Forelimb muscle (tissue), 1 donor: Measurements from ENCODE around the gene PRKAR1B. TPM values are rescaled to one million over a fixed set of nuclear protein-coding genes. Genes with fewer than 3 reads are reported as not detected.

ENCODE experiments used
- DNase-seq: peaks from one replicate; pipeline ENCODE4 v3.0.0-alpha.2; 2013; ENCODE audit warnings: low read depth
- polyA plus RNA-seq: library from polyadenylated mRNA; unstranded; fragments of 120-200 nt; gene quantifications from one replicate; pipeline ENCODE4 v1.2.1, GENCODE V29; 2013; ENCODE audit not compliant: insufficient read length

Gene PRKAR1B
- polyA plus RNA-seq, 1 donor, result 28.8 TPM

DNA sequence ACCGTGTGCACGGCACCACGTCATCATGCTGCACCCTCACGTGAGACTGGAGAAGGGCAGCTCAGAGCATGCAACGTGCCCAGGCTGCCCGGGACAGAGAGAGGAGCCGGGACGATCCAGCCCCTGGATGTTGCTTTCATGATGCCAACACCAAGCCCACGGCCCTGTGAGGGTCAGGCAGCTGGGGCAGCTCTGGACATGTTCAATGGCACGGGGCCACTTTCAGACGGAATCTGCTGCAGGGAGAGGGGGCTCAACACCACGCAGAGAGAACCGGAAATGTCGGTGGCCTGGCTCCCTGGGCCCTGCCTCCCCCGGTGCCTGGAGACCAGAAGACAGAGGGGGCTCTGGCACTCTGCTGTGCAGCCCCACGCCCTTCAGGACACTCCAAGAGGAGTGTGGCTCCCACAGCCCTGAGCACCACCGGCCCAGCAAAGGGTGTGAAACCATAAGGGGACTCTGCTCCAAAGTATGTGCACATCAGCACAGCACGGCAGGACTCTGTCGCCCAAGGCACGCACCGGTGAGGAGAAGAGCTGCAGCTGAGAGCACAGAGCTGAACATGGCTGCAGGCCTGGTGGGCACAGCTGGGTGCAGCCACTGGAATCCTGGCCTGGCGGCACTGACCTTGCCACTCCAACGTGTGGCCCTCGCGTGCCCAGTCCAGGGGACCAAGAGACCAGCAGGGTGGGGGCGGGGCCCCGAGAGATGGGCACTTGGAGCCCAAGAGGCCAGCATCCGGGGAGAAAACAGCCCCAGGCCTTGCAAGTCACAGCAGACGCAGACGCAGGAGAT is 137.1 kb downstream of the PRKAR1B start:
- no peak for DNase-seq

DNA sequence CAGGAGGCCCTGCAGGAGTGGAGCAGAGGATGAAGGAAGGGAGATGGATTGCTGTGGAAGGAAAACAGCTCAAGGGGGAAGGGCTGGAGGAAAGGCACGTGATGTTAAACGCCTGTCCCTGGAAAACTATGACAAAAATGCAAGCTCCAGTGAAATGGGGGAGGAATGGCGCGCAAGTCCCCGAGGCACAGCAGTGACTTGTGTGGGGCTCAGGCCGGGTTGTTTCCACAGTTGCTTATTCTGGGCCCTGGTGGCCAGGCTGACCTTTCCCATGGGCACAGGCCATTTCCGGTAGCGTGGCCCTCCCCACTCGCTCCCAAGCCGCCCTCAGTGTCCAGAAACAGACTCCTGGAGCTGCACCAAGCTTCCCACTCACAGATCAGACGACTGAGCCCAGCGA is 139.3 kb downstream of the PRKAR1B start:
- no peak for DNase-seq

DNA sequence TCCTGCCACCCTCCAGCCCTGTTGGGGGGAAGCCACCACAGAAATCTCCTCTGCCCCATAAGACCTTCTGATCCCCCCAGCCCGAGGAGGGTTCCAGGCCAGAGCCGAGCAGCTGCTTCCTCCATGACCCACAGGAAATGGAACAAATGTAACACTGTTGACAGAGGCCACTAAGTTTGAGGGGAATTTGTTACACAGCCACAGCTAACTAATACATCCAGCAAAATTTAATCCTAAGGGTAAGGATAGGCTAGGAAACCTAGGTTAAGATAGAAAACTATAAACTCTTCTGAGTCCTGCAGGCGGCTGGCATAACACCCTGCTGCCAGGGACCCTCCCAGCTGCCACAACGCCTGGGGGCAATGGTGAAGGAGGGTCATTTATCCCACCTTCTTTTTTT is 140.6 kb downstream of the PRKAR1B start:
- DNase-seq, result no peak

DNA sequence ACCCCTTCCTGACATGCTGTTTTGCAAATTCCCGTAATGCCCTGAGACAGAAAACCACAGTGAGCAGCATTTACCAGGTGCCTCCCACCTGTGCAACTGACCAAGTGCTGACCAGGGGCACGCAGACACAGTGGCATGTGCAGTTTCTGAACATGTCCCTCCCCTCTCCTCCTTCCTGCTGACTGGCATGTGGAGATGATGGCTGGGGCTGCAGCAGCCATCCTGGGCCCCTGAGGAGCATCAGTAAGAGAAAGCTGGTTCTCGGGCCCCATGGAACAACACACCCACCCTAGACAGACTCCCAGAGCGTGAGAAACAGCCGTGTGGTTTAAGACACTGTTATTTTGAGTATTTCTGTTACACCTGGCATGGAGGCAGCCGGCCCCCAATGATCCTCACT is 141.2 kb downstream of the PRKAR1B start:
- no peak for DNase-seq

DNA sequence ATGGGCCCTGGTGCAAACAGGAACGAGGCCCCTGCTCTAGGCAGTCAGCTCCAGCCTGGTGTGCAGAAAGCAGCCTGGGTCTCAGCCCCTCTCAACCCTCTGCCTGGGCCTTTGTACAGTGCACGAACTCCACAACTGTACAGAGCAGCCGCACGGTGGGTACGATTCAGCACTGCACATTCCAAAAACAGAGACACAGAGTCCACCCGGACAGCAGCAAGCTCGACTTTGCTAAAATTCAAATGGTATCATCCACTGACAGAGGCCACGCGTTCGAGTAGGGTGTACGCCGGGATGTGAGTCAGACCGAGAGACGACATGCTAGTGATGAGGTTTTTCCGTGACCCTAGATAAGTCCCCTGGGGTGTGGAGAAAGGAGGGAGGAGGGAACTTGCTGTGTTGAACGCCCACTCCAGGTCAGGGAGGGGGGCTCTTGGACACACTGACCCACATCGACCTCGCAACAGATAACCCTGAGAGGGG is 141.8 kb downstream of the PRKAR1B start:
- DNase-seq, result no peak

DNA sequence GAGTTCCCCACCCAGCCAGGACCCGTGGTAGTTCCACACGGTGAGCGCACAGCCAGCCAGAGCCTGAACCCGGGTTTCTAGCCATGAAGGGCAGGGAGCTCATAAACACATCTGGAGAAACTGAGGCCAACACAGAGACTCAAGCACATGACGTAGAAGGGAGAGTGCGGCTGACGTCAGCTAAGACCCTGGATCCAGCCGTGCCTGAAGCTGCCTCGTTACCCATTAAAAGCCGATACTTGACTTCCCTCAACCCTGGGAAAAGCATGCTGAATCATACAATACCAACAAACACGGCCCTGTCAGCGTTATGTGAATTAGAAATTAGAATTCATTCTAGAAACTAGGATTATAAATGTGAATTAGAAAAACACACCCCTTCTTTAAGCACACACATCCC is 142.3 kb downstream of the PRKAR1B start:
- no peak for DNase-seq

DNA sequence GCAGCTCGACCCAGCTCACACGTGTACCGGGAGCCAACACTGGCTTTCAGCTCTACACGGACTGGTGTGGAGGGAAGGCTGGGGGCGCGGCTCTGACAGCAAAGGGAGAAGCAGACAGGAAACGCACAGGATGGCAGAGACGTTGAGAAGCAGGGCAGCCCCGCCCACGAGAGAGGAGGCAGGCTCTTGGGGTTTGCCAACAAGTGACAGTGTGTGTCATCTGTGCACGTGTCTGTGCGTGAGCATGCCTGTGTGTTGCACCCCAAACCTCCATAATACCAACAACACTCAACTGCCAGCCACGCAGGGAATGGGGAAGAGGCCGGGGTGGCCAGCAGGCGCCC is 143.0 kb downstream of the PRKAR1B start:
- DNase-seq, result no peak

DNA sequence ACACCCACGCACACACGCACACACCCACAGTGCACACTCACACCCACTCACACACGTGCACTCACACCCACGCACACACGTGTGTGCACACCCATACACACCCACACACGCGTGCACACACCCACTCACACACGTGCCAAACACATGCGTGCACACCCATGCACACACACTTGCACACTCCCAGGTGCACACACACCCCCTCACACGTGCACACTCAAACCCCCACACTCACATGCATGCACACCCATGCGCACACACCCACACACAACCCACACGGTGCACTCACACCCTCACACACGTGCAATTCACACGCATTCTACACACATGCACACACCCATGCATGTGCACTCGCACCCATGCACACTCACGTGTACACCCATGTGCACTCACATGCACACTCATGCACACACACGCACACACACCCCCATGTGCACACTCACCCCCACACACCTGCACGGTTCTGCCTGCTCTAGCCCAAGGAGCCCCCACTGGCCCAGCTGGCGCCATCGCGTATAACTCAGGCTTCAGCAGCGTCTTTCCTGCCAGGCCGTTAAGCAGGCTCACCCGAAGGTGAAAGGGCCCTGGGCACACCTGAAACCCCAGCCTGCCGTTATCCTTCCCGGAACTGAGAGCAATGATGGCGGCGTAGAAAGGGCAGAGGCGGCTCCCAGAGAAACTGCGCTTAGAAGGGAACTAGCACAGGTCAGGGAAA is 143.5 kb downstream of the PRKAR1B start:
- no peak for DNase-seq

DNA sequence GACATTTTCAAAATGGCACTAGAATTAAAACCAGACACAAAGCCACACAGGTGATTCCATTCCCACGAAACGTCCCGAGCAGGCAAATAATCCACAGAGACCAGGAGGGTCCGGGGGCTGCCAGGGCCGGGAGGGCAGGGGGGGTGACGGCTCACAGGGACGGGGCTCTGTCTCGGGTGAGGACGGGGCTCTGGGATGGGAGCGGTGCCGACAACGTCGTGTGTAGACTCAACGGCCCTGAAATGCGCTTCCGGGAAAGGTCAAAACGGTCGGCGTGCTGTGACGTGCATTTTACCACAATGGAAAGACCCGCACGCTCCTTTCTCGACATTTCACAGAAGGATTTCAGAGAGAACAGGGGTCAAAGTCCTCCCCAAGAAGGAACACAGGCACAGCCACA is 144.2 kb downstream of the PRKAR1B start:
- no peak for DNase-seq

DNA sequence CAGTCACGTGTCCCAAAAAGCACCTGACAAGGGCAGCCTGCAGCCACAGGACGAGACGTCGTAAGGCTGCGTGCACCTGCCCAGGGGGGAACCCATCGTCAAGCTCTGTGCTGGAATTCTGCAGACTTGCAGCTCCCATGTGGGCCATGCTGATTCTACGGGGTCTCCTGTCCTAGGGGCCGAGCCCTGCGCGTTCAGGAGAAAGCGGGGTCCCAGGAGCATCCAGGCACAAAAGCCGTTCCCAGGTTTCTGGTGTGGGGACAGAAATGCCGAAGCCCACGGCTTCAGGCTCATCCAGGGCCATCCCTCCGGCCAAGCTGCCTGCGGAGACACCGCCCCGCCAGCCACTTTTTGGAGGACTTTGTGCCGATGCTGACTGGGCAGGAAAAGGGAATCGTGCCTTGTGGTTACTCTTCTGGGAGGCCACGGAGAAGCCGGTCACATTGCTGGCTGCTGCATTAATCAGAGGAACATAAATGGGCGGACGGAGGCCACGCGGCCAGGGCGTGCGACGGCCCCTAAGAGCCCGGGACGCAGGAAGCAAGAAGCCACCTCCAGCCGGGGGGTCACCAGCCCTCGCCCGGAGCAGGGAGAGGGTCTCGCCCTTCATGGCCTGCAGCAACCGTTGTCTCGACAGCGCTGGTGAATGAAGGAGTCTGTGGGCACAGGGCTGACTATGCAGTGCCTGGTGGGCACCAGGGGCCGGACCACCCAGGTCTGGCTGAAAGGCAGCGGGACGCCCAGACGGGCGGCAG is 144.8 kb downstream of the PRKAR1B start:
- no peak for DNase-seq

DNA sequence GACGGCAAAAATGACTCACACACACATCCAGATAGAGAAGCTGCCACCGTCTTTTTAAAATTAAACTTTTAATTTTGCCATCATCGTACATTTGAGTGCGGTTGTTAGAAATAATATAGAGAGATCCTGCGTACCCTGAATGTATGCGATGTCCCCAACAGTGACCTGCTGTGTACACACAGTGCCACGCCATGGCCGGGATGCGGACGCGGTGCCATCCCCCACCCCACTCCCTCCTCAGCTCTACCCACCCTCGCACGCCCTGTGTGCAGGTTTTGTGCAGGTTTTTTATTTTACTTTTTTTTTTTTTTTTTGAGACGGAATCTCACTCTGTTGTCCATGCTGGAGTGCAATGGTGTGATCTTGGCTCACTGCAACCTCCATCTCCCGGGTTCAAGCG is 148.7 kb downstream of the PRKAR1B start:
- DNase-seq, result no peak

DNA sequence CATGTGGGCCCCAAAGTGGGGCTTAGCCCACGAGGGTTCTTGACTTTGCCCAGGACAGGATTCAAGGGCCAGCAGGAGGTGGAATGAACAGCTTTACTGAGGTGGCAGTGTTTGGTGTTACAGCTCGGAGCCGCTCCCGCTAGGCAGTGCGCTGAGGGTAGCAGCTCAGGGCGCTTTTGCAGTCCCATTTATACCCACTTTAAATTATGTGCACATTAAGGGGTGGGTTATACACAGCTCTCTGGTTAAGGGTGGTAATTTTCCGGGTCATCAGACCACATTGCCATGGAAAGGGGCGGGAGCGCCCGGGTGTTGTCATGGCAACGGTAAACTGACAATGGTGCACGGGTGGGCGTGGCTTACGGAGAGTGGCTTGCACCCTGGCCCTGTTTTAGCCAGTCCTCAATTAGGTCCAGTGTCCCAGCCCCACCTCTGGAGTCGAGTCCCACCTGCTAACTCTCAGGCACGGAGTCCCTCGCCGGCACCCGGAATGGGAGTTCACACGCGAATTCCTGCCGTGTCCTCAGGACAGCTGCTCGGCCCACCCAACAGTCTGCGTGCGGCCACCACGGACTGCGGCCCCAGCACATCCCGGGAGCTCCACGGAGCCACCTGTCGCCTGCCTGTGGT is 149.2 kb downstream of the PRKAR1B start:
- DNase-seq, result no peak

DNA sequence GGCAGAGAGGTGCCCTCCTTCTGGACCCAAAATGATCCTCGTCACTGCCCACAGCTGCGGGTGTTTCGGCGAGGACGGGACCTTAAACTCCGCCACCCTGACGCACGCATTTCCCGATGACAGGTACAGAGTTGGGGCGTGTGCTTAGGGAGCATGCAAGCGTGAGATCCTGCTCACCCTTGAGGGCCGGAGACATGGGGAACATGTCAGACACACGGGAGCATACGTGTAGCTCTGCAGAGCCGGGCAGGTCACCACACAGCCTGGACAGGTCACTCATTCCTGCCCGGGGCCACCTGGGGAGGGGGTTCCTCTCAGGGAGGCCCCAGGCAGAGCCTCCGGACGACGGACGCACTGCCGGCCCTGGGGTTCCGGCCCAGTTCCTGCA is 149.8 kb downstream of the PRKAR1B start:
- DNase-seq, result no peak

DNA sequence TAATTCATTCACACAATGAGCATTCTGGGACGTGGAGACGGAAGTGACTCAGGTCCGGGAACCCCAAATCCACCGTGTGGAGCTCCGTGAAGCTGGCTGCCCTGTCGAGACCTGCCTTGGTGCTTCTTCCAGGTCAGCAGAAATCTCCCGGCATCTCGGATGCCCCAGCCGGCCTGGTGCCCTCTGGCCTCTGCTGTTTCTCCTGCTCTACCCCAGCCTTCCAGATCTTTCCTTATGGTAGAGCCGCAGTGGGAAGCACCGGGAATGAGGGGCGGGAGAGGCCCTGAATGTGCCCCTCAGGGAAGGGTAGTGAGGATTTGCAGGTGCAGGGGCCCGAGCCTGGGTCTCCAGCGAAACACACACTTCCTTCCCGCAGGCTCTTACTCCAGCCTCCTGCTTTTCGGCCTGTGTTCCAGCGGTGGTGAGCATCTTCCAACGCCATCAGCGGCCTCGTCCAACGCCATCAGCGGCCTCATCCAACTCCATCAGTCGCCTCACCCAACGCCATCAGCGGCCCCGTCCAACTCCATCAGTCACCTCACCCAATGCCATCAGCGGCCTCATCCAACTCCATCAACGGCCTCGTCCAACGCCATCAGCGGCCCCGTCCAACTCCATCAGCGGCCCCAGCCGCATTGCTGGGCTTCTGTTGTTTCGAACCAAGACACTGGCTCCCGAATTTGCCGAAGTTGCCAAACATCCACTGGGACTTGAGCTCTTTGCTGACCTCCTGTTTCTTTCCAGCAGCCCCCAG is 150.4 kb downstream of the PRKAR1B start:
- DNase-seq, result no peak

DNA sequence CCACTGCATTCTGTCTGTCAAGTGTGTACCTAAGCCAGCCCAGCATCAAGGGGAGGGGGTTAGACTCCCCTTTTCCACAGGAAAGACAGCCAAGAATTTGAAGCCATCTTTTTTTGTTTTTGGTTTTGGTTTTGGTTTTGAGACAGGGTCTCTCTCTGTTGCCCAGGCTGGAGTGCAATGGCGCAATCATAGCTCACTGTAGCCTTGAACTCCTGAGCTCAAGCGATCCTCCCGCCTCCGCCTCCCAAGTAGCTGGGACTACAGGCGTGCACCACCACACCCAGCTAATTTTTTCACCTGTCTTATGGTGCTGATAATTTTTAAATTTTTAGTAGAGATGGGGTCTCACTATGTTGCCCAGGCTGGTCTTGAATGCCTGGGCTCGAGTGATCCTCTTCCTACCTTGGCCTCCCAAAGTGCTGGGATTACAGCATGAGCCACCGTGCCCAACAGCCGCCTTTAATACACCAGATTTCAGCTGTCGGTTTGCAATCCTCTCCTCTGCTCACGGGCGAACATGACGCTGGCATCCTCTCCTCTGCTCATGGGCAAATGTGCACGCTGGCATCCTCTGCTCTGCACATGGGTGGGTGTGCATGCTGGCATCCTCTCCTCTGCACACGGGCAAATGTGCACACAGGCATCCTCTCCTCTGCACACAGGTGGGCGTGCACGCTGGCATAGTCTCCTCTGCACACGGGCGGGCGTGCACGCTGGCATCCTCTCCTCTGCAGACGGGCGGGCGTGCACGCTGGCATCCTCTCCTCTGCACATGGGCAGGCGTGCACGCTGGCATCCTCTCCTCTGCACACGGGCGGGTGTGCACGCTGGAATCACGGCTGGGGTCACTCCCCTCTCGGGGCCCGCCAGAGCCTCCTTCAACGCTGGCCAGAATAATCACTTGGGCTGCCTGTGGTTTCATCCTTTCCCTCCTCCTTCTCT is 151.4 kb downstream of the PRKAR1B start:
- DNase-seq, result no peak

DNA sequence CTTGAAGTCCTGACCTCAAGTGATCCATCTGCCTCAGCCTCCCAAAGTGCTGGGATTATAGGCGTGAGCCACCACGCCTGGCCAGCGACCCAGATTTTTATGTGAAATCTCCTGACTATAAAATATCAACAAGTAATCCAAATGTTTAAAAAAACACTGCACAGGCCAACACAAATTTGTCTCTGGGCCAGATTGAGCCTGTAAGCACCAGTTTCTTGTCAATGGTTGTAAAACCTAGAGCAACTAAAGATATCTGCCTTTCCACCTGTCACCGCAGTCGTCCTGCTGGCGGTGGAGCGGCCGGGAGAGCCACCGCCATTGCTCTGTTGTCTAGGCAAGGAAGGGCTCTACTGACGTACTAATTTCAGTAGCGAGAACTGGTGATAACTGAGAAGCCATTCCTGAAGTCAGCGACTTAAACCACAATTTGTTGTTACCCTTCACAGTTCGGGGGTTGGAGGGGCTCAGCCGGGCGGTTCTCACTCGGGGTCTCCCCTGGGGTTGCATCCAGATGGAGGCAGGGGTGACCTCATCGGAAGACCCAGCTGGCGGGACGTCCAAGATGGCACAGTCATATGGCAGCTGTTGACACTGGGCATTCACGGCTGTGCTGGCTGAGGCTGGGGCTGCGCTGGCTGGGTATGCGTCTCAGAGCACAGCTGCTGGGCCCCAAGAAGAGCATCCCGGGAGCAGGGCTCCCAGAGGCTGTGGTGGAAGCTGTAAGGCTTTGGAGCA is 152.3 kb downstream of the PRKAR1B start:
- no peak for DNase-seq

DNA sequence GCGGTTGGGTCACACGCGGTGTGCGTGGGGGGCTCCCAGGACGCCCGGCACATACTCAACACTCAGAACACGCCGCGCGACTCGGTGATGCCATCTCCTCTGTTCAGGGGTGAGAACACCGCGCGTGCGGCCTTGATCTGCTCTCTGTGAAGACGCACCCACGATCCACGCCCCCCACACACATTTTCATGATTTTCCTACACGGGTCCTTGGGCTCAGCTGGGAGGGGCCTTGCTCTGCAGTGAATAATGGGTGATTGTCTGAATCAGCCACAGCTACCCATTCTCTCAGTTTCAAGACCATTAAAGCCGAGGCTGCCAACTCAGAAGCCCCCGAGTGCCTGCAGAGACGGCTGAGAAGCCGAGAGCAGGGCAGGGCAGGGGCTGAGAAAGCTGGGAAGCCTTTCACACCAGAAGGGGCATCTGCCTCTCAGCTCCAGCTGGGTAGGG is 153.1 kb downstream of the PRKAR1B start:
- no peak for DNase-seq

DNA sequence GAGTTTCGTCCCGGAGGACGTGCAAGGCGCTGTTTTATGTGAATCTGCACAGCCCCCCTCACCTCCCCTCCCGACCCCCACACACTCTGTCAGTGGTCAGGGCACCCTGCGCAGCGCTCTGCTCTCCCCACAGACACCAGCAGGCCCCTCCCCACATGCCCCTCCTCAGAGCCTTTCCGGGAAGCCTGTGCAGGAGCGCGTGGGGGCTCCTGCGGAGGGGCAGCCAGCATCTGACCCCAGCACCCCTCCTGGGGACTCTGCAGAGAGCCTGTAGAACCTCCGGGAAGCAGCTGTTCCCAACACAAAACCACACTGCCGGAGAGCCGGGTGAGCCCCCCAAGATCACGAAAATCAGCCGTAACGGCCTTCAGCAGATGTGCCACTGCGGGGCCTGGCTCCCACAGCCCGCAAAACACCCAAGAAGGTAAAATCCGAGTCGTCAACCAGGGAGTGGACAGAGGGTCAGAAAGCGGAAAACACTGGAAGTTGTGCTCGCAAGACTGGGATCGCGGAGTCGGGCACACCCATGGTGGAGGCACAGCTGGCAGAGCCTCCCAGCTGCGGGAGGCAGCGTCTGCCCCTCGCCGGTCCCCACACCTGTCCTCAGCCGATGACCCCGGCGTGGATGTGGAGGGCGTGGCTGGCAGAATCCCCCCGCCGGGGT is 153.7 kb downstream of the PRKAR1B start:
- no peak for DNase-seq
